PC-3 (cell line): Measurements from ENCODE around the gene ABLIM3. TPM values are rescaled to one million over a fixed set of nuclear protein-coding genes. Genes with fewer than 3 reads are reported as not detected.
A peak's percentile ranks its signal among the peaks of the same experiment; 100 is the strongest.

Experiments used
- ATAC-seq: fragments of 200-7000 bp; cut with Tn5 transposase; 2 replicates; pipeline ENCODE4 v1.9.1; 2020; ENCODE audit warnings: mild to moderate bottlenecking, moderate library complexity
- BruUV-seq: library from RNA; stranded (reverse); fragments of 400-500 nt; replicated peaks from 2 replicates; lab custom pipeline; 2021; lab: Mats Ljungman, UMichigan
- CTCF ChIA-PET: fragments of 300-600 bp; sonication (Branson Sonifier 250); formaldehyde crosslinking; loops from one replicate; lab custom pipeline; 2022; ENCODE audit warnings: antibody characterized with exemption; lab: Charles Lee
- POLR2A ChIA-PET: fragments of 300-600 bp; sonication (Branson Sonifier 250); formaldehyde crosslinking; loops from one replicate; lab custom pipeline; 2022; ENCODE audit warnings: antibody characterized with exemption; ENCODE audit not compliant: unreplicated experiment; lab: Charles Lee
- DNase-seq: peaks from one replicate; pipeline ENCODE4 v3.0.0-alpha.2; 2015
- H2AFZ ChIP-seq: fragments of 300-600 bp; sonication (generic); 2 replicates; pipeline ENCODE4 v1.6.0; 2016; ENCODE audit warnings: antibody characterized with exemption, low read length
- H3F3A ChIP-seq: fragments of 300-600 bp; sonication (generic); one replicate; pipeline ENCODE4 v1.6.0; 2017; ENCODE audit warnings: antibody characterized with exemption, low read length, control low read depth, mild to moderate bottlenecking; ENCODE audit not compliant: unreplicated experiment
- H3K27ac ChIP-seq: fragments of 300-600 bp; sonication (generic); 2 replicates; pipeline ENCODE4 v1.5.1; 2016; ENCODE audit warnings: mild to moderate bottlenecking, low read length
- H3K27me3 ChIP-seq: fragments of 300-600 bp; sonication (generic); 2 replicates; pipeline ENCODE4 v1.6.1; 2016; ENCODE audit warnings: low read length, mixed read lengths
- H3K36me3 ChIP-seq: fragments of 300-600 bp; sonication (generic); 2 replicates; pipeline ENCODE4 v1.6.1; 2016; ENCODE audit warnings: low read depth, mixed run types, low read length, mixed read lengths
- H3K4me1 ChIP-seq: fragments of 300-600 bp; sonication (generic); 2 replicates; pipeline ENCODE4 v1.5.1; 2016; ENCODE audit warnings: low read length; ENCODE audit not compliant: insufficient read depth
- H3K4me2 ChIP-seq: fragments of 300-600 bp; sonication (generic); 2 replicates; pipeline ENCODE4 v1.6.0; 2016; ENCODE audit warnings: low read length
- H3K4me3 ChIP-seq: fragments of 300-600 bp; sonication (generic); 2 replicates; pipeline ENCODE4 v1.5.1; 2016; ENCODE audit warnings: mild to moderate bottlenecking, low read length, mixed read lengths
- H3K79me2 ChIP-seq: fragments of 300-600 bp; sonication (generic); 2 replicates; pipeline ENCODE4 v1.6.1; 2017; ENCODE audit warnings: low read length, mixed read lengths
- H3K9ac ChIP-seq: fragments of 300-600 bp; sonication (generic); 2 replicates; pipeline ENCODE4 v1.6.0; 2016; ENCODE audit warnings: mild to moderate bottlenecking, low read length
- H3K9me2 ChIP-seq: fragments of 300-600 bp; sonication (generic); replicated peaks from 2 replicates; pipeline ENCODE4 v1.6.1; 2016; ENCODE audit warnings: mixed run types, low read length, mixed read lengths
- H3K9me3 ChIP-seq: fragments of 300-600 bp; sonication (generic); 2 replicates; pipeline ENCODE4 v1.6.1; 2016; ENCODE audit warnings: low read length, mixed read lengths
- H4K20me1 ChIP-seq: fragments of 300-600 bp; sonication (generic); 2 replicates; pipeline ENCODE4 v1.6.1; 2016; ENCODE audit warnings: low read length, mixed read lengths
- CTCF ChIP-seq: fragments of 300-600 bp; sonication (generic); conservative IDR thresholded peaks from 2 replicates; pipeline ENCODE4 v1.5.1; 2017; ENCODE audit warnings: antibody characterized with exemption, low read depth, mild to moderate bottlenecking, low read length
- EZH2 ChIP-seq: fragments of 300-600 bp; sonication (generic); IDR thresholded peaks from one replicate; pipeline ENCODE4 v1.6.1; 2017; ENCODE audit warnings: antibody characterized with exemption, mild to moderate bottlenecking, low read length; ENCODE audit not compliant: unreplicated experiment
- EZH2phosphoT487 ChIP-seq: fragments of 300-600 bp; sonication (generic); IDR thresholded peaks from 2 replicates; pipeline ENCODE4 v1.6.1; 2018; ENCODE audit warnings: mild to moderate bottlenecking, antibody characterized with exemption, low read length, borderline replicate concordance
- intact Hi-C: fragments of 100-400 bp; cut with micrococcal nuclease; formaldehyde crosslinking; loops from 2 replicates; pipeline ENCODE4 v1.9.0; 2023
- total RNA-seq: library from RNA; depleted of rRNA; stranded (reverse); fragments of >200 nt; gene quantifications from 2 replicates; pipeline ENCODE4 v1.2.3, GENCODE V29; 2014

Gene ABLIM3
- total RNA-seq, 1 experiment from 2014 or later: 43.6 TPM

GRCh38 chr5:149175346-149176105, 34.2 kb downstream of the ABLIM3 start:
- CTCF ChIA-PET: interaction anchor here (1.3 kb wide), 1 partner anchor 34 kb away, joined by 4 read pairs; the partner anchor contains the start of gene ABLIM3
- Histone ChIP-seq H3K9me3 (no peaks in the 10 kb centered on the region), H3K4me2 (peak overlapping the region; percentile 63), H3F3A (no peaks in the 10 kb centered on the region), H4K20me1 (no peaks in the 10 kb centered on the region), H3K4me1 (peaks cover 47% of the 10 kb centered on the region), H3K27ac (peak overlapping the region; percentile 86), H3K9me2 (no peaks in the 10 kb centered on the region), H2AFZ (no peak overlapping the region), H3K4me3 (no peak overlapping the region), H3K36me3 (no peaks in the 10 kb centered on the region), H3K79me2 (peaks cover 12% of the 10 kb centered on the region), H3K27me3 (no peaks in the 10 kb centered on the region), H3K9ac (peak overlapping the region; percentile 67)
- DNase-seq: no peak
- BruUV-seq: no TSS peak
- POLR2A ChIA-PET: no interaction called here
- ATAC-seq: no peak
- TF ChIP-seq EZH2phosphoT487: no peak
- no peak for TF ChIP-seq EZH2
- TF ChIP-seq CTCF: no peak
- intact Hi-C loops: no loop called here

- ChIA-PET CTCF (no interaction called here), POLR2A (no interaction called here)
- peaks cover 32% of the 10 kb centered on the region for H3K4me1 ChIP-seq
- no peak overlapping the region for H3K9ac ChIP-seq
- H2AFZ ChIP-seq: no peak overlapping the region
- no peak overlapping the region for H3K27ac ChIP-seq
- DNase-seq: no peak
- BruUV-seq: no TSS peak
- H3K27me3 ChIP-seq: no peaks in the 10 kb centered on the region
- H3F3A ChIP-seq: no peaks in the 10 kb centered on the region
- no peaks in the 10 kb centered on the region for H4K20me1 ChIP-seq
- no peak for ATAC-seq
- TF ChIP-seq EZH2 (no peak), CTCF (no peak), EZH2phosphoT487 (no peak)
- no peaks in the 10 kb centered on the region for H3K9me2 ChIP-seq
- no peak overlapping the region for H3K4me2 ChIP-seq
- H3K36me3 ChIP-seq: 0 out of 2 replicates have a peak, but pooled peaks cover 2% of the 10 kb centered on the region
- no peaks in the 10 kb centered on the region for H3K9me3 ChIP-seq
- peaks cover 5% of the 10 kb centered on the region; the same call in 1 of the 2 replicates for H3K79me2 ChIP-seq
- intact Hi-C loops: no loop called here
- no peak overlapping the region for H3K4me3 ChIP-seq
Observed at GRCh38 chr5:149177339-149177843, 36.1 kb downstream of the ABLIM3 start.
